Hematopoietic multipotent progenitor cell treated with erythropoietin and hydrocortisone succinate and interleukin-3 and kit ligand, for 15 days (in vitro differentiated cells): ENCODE results near the gene BRAT1.

Experiments
- DNase-seq: peaks from one replicate; pipeline ENCODE4 v3.0.0-alpha.2; 2015; ENCODE audit warnings: low spot score

BRAT1 gene

GRCh38 chr7:2510130-2510776 lies 45.1 kb downstream of the BRAT1 start:
- no peak for DNase-seq

- DNase-seq, result no peak
These were observed 45.9 kb downstream of the BRAT1 start for GRCh38 chr7:2509298-2509906.

DNA sequence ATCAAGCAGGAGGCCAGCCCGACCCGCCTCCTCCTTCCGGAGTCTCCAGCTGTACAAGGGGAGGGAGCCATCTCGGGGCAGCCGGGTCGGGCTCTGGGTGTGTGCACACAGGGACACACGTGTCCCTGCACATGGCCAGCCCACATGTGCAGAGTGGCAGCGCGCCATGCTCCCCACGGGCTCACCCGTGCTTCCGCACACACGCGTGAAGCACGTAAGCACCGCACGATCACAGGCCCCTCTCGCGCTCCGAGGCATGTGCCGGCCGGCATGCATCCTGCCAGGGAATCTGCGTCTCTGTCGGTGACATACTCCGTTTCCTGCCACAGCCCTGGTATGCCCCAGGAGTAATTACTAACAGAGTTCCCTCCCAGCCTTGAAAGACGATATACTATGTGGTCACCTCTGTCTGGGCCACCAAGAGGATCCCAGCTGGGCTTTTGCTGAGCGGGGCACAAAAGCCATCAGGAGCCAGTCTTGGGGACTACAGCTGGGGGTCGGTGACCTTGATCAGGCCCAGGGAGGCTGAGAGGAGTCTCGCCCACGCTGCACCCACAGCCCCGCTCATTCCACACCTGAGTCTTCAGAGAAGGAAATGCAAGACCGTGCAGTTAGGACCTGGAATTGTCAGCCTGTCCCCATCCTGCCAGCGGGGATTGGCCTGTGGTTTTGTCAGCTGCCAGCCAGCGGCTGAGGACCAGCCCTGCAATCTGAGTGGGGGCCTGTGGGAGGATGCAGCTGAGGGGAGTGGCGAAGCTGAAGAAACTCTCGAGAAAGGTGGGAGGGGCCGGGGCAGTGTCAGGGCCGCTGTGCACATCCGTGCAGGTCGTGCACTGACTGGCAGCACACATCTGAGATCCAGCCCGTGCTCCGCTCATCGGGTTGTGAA lies 46.8 kb downstream of the BRAT1 start:
- no peak for DNase-seq

DNA sequence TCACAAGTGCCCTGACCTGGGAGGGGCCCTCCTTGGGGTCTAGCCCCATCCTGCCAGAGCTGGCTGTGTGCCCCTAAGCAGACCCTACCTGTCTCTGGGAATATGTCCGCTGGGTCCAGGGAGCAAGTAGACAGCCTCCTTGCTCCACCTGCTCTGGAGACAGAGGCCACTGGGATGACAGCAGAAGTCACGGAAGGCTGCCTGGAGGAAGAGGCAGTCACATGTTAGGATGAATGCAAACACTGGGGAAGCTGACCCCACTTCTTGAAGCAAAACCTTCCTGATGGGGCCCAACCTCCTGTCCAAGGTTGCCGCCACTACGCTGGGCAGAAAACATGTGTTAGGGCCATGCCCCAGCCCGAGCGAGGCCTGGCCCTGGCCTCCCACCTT lies 47.4 kb downstream of the BRAT1 start:
- DNase-seq, result no peak

- DNase-seq, result no peak
These were observed 48.0 kb downstream of the BRAT1 start for GRCh38 chr7:2507208-2507916.

DNA sequence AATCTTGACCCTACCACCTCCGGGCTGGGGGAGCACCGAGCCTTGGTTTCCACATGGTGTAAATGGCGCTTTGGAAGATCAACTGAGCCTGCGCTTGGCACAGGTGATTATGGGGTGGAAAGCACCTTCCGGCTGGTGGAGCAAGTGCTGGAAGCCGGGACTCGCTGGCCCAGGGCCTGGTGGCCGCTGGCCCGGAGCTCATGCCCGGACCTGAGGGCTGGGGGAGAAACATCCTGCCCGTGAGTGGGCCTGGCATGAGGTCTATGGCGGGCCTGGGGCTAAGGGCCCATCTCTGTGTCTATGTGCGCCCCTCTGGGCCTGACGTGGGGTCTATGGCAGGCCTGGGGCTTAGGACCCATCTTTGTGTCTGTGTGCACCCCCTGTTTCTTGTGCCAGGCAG lies 49.9 kb downstream of the BRAT1 start:
- DNase-seq, result no peak

- DNase-seq, result no peak
These were observed 50.4 kb downstream of the BRAT1 start for GRCh38 chr7:2504889-2505375.

DNA sequence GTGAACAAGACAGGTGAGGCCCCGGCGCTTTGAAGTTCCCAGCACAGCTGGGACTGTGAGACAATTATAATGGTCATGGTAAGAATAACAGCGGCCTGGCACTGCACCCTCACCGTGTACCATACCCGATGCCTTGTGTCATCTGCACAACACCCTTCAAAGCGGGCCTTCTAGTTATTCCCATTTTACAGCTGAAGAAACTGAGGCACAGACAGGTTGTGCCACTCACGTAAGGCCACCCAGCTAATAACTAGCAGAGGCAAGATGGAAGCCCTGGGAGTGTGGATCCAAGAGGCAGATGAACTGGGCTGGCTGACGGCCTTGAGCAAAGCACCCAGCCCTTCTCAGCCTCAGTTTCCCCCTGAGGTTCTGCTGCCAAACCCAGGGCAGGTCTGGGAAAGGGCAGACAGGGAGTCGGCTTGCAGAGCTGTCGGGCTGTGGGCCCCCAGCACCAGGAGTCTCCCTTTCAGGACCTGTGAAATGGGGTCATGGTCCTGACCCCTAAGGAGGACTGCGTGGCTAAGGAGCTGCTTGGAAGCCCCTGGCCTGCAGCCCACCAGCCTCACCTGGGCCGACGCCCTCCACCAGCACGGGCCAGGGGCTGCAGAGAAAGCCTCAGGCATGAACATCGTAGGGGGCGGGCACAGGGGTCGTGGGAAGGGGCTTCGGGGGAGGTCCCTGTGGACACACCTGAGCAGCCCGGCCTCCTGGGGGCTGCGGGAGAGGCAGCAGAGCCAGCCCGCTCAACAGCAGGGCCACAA lies 51.0 kb downstream of the BRAT1 start:
- no peak for DNase-seq

DNA sequence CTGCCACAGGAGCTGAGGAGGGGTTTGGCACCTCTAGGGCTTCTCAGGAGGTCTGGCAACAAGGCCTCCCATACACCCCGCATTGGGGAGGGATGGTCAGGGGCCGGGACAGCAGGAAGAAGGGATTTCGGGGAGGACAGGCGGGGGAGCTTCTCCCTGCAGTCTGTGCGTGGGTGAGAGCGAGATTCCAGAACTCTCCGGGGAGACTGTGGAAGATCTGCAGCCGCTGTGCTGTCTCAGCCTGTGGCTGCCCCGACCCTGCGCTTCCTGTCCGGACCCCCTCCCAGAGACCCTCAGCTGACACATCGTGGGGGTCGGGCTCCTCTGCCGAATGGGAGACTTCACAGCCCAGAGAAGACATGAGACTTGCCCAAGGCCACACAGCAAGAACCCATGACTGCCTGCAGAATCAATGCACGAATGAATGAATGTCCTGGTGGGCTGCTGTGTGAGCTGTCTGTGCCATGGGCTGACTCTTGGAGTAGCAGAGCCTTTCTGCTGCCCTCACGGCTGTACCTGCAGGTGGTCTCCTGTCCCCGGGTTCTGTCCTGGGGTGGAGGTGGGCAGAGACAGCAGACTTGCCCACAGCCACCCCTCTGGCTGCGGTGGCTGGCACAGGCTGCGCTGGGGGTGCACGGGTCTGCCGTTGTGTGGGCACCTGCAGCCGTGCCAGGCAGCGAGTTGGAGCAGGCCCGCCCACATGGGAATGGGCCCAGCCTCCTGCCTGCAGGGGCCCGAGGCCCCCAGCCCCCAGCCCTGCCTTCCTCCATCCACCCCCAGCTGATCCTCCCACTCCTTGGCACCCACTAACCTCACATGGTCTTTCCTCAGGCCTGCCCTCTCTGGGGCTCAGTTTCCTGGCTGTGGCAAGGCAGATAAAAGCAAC lies 52.0 kb downstream of the BRAT1 start:
- no peak for DNase-seq

GRCh38 chr7:2502647-2502966 lies 52.7 kb downstream of the BRAT1 start:
- DNase-seq, result no peak

- no peak for DNase-seq
These were observed 53.2 kb downstream of the BRAT1 start for GRCh38 chr7:2501947-2502646.

GRCh38 chr7:2500701-2501100 lies 54.6 kb downstream of the BRAT1 start:
- DNase-seq, result no peak

DNA sequence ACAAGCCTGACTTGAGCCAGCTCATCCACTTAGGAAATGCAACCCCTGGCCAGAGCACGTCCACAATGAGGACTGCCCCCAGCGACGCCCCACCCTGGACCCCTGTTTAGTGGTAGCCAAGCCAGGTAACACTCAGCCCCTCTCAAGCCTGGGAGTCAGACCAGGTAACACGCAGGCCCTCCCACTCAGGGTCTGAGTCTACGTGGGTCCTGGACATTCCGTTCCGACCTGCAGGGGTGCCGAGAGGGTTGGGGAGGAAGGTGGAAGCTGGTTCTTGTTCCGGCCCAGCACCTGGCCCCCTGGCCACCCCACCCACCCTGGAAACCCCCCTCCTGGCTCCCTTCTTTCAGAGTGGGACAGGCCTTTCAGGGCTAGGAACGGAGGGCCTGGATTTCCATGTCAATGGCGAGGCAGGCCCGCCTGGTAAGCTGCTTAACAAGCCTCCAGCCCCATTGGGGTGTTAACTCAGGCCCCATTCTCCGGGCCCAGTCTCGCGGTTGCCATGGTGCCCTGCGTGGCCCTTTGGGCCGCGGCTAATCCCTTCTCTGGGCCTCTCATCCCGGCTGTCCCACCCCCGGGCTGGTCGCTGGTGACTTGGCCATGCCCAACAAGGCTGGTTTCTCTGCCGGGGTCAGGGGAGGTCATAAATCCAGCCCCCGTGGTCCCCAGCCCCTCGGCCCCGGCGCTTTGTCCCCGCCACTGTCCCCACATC lies 55.4 kb downstream of the BRAT1 start:
- no peak for DNase-seq

DNA sequence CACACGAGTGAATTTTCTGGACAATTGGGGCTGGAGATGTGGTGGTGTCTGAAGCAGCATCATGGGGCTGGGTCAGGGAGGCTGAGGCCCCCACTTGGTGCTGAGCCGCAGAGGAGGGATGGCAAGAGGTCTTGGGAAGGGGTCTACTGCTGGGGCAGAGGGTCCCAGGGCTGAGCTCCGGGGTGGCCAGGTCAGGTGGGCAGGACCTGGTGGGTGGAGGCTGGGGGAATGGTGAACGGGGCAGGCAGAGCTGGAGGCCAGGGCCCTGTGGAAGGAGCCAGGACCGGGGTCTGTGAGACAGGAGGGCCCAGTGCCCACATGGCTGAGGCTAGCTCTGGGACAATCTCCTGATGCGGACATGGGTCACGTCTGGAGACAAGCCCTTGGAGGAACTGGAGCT lies 56.1 kb downstream of the BRAT1 start:
- DNase-seq, result no peak

GRCh38 chr7:2498708-2499107 lies 56.6 kb downstream of the BRAT1 start:
- no peak for DNase-seq

GRCh38 chr7:2497500-2498336 lies 57.6 kb downstream of the BRAT1 start:
- DNase-seq, result no peak

DNA sequence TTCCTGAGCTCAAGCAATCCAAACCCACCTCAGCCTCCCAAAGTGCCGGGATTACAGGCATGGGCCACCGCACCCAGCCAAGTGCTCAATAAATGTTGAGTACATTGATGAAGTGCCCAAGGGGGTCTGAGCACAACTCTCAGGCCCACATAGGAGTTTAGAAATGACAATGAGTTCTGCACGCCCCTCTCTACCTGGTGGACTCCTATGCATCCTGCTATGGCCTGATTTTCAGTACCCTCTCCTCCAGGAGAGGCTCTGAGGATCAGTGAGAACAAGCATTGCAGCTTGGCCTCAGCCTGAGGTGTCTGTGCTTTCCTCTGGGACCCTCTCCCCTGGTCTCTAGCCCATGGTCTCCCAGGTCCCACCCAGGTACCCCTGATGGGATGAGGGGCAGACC lies 58.3 kb downstream of the BRAT1 start:
- DNase-seq, result no peak

GRCh38 chr7:2496375-2496774 lies 58.9 kb downstream of the BRAT1 start:
- no peak for DNase-seq
